Ascending aorta (tissue), 2 donors: ENCODE results near the gene CRYGB. TPM values are rescaled to one million over a fixed set of nuclear protein-coding genes. Genes with fewer than 3 reads are reported as not detected.

ENCODE experiments used
- DNase-seq, 2 donors: peaks; one replicate each; pipeline ENCODE4 v3.0.0-alpha.2; 2019; ENCODE audit warnings: low spot score in 2 of 2
- H3K27ac ChIP-seq, 2 donors: fragments of 200-600 bp; sonication (generic); one replicate each; pipeline ENCODE4 v1.5.1; 2016 to 2017; ENCODE audit warnings: mild to moderate bottlenecking in 1 of 2
- H3K27me3 ChIP-seq: fragments of 200-600 bp; sonication (generic); one replicate; pipeline ENCODE4 v1.5.1; 2017
- H3K36me3 ChIP-seq, 2 donors: fragments of 200-600 bp; sonication (generic); one replicate each; pipeline ENCODE4 v1.5.1; 2016
- H3K4me1 ChIP-seq, 2 donors: fragments of 200-600 bp; sonication (generic); one replicate each; pipeline ENCODE4 v1.5.1; 2016 to 2017; ENCODE audit warnings: mild to moderate bottlenecking in 1 of 2
- H3K4me3 ChIP-seq, 2 donors: fragments of 200-600 bp; sonication (generic); one replicate each; pipeline ENCODE4 v1.5.1; 2016 to 2017; ENCODE audit warnings: mild to moderate bottlenecking in 1 of 2
- H3K9me3 ChIP-seq, 2 donors: fragments of 200-600 bp; sonication (generic); one replicate each; pipeline ENCODE4 v1.5.1; 2016
- intact Hi-C: fragments of 100-400 bp; cut with DNase I; formaldehyde crosslinking; loops from one replicate; pipeline ENCODE4 v1.15.1; 2023
- total RNA-seq: library from RNA; depleted of rRNA; stranded (reverse); fragments of >200 nt; gene quantifications from one replicate; pipeline ENCODE4 v1.1.0, GENCODE V29; 2016
- TF ChIP-seq, protein P1 (sequence below), 3 experiments: fragments of 200-600 bp in 2 of 3; fragments of 450-650 bp in 1 of 3; sonication (generic) in 2 of 3; IDR thresholded peaks; one replicate each; pipeline ENCODE4 v1.5.1; 2016 to 2019; ENCODE audit warnings: antibody characterized with exemption in 3 of 3, mild to moderate bottlenecking in 1 of 3, moderate library complexity in 1 of 3

The CRYGB gene
- total RNA-seq, 1 donor from 2014 or later, result not detected

DNA sequence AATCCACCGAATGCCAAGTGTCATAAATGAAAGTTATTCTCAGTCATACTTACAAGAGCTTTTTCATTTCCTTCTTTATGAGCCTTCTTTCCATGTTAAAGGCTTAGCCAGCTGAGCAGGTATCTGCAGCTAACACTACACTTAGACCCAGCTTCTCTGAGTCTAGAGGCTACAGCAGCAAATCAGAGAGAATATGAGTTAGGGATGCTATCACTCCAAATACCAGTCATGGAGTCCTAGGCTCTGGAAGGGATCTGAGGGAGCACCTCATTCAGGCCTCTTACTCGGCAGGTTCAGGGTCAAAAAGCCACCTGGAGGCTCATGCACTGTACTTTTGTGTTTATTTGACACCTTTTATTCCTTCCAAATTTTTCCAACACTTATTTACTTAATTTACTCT, 40.9 kb upstream of the CRYGB start:
- no peaks in the 10 kb centered on the region for H3K27me3 ChIP-seq
- TF ChIP-seq, protein P1, sequence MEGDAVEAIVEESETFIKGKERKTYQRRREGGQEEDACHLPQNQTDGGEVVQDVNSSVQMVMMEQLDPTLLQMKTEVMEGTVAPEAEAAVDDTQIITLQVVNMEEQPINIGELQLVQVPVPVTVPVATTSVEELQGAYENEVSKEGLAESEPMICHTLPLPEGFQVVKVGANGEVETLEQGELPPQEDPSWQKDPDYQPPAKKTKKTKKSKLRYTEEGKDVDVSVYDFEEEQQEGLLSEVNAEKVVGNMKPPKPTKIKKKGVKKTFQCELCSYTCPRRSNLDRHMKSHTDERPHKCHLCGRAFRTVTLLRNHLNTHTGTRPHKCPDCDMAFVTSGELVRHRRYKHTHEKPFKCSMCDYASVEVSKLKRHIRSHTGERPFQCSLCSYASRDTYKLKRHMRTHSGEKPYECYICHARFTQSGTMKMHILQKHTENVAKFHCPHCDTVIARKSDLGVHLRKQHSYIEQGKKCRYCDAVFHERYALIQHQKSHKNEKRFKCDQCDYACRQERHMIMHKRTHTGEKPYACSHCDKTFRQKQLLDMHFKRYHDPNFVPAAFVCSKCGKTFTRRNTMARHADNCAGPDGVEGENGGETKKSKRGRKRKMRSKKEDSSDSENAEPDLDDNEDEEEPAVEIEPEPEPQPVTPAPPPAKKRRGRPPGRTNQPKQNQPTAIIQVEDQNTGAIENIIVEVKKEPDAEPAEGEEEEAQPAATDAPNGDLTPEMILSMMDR (IDR thresholded peaks at IDR 0.05), result no peak
- no peak overlapping the region for H3K27ac ChIP-seq
- no peaks in the 10 kb centered on the region for H3K9me3 ChIP-seq
- intact Hi-C loops, result no loop called here
- no peak overlapping the region for H3K4me3 ChIP-seq
- no peak for DNase-seq
- H3K4me1 ChIP-seq, result no peaks in the 10 kb centered on the region
- no peaks in the 10 kb centered on the region for H3K36me3 ChIP-seq

DNA sequence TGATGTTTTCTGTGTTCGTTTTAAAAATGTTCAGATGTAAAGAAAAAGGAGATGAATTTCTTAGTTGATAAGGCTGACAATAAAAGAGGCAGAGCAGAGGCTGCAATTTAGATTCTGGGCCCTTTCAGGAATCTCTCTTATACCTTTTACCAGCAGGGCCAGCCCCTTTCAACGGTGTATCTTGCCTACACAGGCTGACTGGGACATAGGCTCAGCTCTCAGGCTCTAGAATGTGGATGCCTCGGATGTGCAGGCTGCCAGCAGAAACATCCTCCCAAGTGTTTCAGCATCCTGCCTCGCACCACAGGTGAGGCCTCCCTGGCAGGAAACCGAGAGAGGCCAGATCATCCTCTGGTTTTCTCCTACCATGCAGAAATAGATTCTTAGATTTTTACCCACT, 40.5 kb upstream of the CRYGB start:
- no peaks in the 10 kb centered on the region for H3K4me1 ChIP-seq
- no peak overlapping the region for H3K4me3 ChIP-seq
- H3K9me3 ChIP-seq, result no peaks in the 10 kb centered on the region
- TF ChIP-seq, protein P1 (IDR thresholded peaks at IDR 0.05), result no peak
- DNase-seq, result no peak
- intact Hi-C loops, result no loop called here
- H3K27me3 ChIP-seq, result no peaks in the 10 kb centered on the region
- no peak overlapping the region for H3K27ac ChIP-seq
- no peaks in the 10 kb centered on the region for H3K36me3 ChIP-seq

DNA sequence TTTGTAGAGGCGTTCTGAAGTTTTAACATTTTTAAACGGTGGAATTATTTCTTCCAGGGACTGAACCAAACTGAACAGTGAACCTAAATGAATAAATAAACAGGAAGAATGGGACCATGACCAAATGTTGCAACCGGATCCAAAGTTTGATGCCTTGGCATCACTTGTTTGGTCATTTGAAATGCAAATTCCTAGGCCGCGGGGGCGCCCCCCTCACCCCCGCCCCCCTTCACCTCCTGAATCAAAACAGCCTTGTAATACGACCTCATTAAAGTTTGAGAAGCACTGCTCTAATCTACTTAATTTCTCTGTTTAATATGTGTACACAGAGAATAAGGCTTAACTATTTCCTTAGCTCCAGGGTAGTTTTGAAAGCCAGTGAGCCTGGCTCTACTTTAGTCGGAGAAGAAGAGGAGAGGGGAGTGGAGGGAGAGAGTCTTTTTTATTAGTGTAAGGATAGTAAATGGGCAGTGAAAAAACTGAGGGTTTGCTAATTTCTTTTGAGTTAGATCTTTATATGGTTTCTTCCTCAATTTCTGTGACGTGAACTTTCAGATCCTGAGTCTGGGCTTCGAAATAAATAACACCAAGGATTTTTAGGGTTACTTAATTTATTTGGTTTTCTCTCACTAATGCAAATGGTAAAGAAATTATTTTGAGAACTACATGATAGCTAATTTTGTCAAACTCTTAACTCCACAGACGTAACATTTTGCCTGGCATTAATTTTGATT, 38.2 kb upstream of the CRYGB start:
- TF ChIP-seq, protein P1 (IDR thresholded peaks at IDR 0.05), result no peak
- Histone ChIP-seq H3K4me1 (no peaks in the 10 kb centered on the region), H3K9me3 (no peaks in the 10 kb centered on the region), H3K27ac (no peak overlapping the region), H3K27me3 (no peaks in the 10 kb centered on the region), H3K4me3 (peak overlapping the region in 1 of 2 donors; percentile 28), H3K36me3 (no peaks in the 10 kb centered on the region)
- no peak for DNase-seq
- intact Hi-C loops, result no loop called here

DNA sequence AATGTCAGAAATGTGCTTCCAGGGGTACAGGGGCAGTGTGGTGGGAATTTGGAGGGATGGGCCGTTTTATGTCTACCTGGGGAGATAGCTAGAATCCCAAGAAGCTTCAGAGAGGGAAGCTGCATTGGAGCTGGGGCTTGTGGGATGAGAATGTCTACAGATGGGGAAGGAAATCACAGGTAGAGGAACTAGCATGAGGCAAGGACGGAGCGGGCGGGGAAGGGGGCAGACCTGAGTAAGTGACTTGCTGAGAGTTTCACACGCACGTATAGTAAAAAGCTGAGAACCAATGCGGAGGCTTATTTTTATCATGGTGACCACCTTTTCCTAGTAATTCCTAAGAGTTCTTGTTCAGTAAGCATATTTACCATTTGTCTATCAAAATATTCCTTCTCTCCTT, 37.6 kb upstream of the CRYGB start:
- no peak for DNase-seq
- no peaks in the 10 kb centered on the region for H3K9me3 ChIP-seq
- H3K27ac ChIP-seq, result no peak overlapping the region
- peak overlapping the region in 1 of 2 donors; percentile 28 for H3K4me3 ChIP-seq
- H3K4me1 ChIP-seq, result no peaks in the 10 kb centered on the region
- no peaks in the 10 kb centered on the region for H3K36me3 ChIP-seq
- intact Hi-C loops, result no loop called here
- TF ChIP-seq, protein P1 (IDR thresholded peaks at IDR 0.05), result no peak
- H3K27me3 ChIP-seq, result no peaks in the 10 kb centered on the region

DNA sequence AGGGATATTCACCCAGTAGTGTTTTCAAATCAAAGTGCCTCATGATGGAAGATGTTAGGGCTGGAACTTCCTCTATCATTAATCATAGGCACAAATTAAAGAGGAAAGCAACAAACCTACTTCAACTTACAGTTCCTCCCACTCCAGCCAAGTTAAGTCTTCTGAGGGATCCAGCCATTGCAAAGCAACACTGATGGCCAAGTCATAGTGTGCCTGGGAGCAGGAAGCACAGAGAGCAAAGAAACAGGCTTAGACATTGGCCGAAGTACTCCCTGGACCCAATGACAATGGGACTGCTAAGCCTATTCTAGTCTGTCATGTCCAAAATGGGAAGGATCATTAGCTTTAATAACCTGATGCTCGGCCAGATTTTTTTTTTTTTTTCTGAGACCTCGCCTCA, 36.9 kb upstream of the CRYGB start:
- DNase-seq, result no peak
- Histone ChIP-seq H3K9me3 (no peaks in the 10 kb centered on the region), H3K27me3 (no peaks in the 10 kb centered on the region), H3K36me3 (no peaks in the 10 kb centered on the region), H3K27ac (no peak overlapping the region), H3K4me1 (no peaks in the 10 kb centered on the region), H3K4me3 (no peak overlapping the region)
- TF ChIP-seq, protein P1 (IDR thresholded peaks at IDR 0.05), result no peak
- intact Hi-C loops, result no loop called here
